OCI-LY3 (cell line): ENCODE results near the gene PELI1.

ENCODE experiments used
- EZH2phosphoT487 ChIP-seq: fragments of 200-600 bp; shearing (Covaris generic); IDR thresholded peaks from 2 replicates; pipeline ENCODE4 v1.6.1; 2018; ENCODE audit warnings: antibody characterized with exemption, mixed run types, low read depth
- TF ChIP-seq, protein P1 (sequence below): fragments of 200-600, 300-600 bp; sonication (generic); IDR thresholded peaks from 2 replicates; pipeline ENCODE4 v1.5.1; 2014; ENCODE audit warnings: antibody characterized with exemption, low read length, low read depth

DNA sequence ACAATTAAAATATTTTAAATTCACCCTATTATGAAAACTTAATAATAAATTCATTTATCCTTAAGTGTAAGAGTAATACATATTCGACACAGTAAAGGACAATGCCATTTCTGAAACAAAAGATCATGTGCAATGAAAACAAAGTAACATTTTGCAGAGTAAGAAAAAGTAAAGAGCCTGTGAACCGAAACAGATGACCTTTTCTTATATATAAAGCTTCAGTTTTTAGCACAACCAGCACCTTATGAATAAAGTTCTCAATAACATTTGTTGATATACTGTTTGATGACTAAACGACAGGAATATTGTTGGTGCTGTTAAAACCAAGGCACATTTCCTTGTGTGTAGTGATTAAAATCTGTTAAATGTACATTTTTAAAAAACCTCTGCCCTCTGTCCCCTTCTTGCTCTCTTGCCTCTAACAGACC, 1.5 kb downstream of the PELI1 start:
- TF ChIP-seq, protein P1, sequence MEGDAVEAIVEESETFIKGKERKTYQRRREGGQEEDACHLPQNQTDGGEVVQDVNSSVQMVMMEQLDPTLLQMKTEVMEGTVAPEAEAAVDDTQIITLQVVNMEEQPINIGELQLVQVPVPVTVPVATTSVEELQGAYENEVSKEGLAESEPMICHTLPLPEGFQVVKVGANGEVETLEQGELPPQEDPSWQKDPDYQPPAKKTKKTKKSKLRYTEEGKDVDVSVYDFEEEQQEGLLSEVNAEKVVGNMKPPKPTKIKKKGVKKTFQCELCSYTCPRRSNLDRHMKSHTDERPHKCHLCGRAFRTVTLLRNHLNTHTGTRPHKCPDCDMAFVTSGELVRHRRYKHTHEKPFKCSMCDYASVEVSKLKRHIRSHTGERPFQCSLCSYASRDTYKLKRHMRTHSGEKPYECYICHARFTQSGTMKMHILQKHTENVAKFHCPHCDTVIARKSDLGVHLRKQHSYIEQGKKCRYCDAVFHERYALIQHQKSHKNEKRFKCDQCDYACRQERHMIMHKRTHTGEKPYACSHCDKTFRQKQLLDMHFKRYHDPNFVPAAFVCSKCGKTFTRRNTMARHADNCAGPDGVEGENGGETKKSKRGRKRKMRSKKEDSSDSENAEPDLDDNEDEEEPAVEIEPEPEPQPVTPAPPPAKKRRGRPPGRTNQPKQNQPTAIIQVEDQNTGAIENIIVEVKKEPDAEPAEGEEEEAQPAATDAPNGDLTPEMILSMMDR = no peak
- no peak for TF ChIP-seq EZH2phosphoT487
